Fibroblast of lung (primary cell): Measurements from ENCODE around the gene SERTAD3.
"Not testable (repeated sequence)": the region's sequence is repeated elsewhere in the genome, so short reads cannot be mapped to it uniquely, and the experiment has no call there.

Source experiments
- CTCF ChIP-seq, 2 donors: IDR thresholded peaks in 1 of 2; conservative IDR thresholded peaks in 1 of 2; 1 replicate in 1 of 2; 2 replicates in 1 of 2; pipeline ENCODE4 v1.5.1; 2011 to 2012; ENCODE audit warnings: low read length in 2 of 2, control low read depth in 1 of 2, inconsistent platforms in 1 of 2, low read depth in 1 of 2, mild to moderate bottlenecking in 1 of 2
- EZH2 ChIP-seq: IDR thresholded peaks from 2 replicates; pipeline ENCODE4 v1.5.1; 2012; ENCODE audit warnings: low read length, control low read depth, mild to moderate bottlenecking; ENCODE audit errors: missing control alignments

DNA sequence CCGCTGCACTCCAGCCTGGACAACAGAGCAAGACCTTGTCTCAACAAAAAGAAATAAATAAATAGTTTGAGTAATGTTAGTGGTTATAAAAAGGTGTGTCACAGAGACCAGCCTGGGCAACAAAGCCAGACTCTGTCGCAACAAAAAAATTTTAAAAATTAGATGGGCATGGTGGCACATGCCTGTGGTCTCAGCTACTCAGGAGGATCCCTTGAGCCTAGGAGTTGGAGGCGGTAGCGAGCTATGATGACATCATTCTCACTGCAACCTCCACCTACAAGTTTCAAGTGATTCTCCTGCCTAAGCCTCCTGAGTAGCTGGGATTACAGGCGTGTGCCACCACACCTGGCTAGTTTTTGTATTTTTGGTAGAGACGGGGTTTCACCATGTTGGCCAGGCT lies 9.8 kb upstream of the SERTAD3 start:
- TF ChIP-seq CTCF (conservative IDR thresholded peaks at IDR 0.05 in 1 of 2, IDR thresholded peaks at IDR 0.05 in 1 of 2; ENCODE audit: low read depth in 1 of 2, low read length in 2 of 2); EZH2: not testable (repeated sequence)
